Stimulated activated CD4-positive, alpha-beta T cell treated with anti-CD3 and anti-CD28 coated beads, Interleukin-12 subunit alpha, Interleukin-12 subunit beta, amount 100 ng/mL, for 24 hours (primary cell): ENCODE data around the gene REM1.

ENCODE experiments used
- DNase-seq, 2 experiments: peaks; one replicate each; pipeline ENCODE4 v3.0.0-alpha.2; 2020; ENCODE audit warnings: low read depth in 2 of 2

Gene REM1

DNA sequence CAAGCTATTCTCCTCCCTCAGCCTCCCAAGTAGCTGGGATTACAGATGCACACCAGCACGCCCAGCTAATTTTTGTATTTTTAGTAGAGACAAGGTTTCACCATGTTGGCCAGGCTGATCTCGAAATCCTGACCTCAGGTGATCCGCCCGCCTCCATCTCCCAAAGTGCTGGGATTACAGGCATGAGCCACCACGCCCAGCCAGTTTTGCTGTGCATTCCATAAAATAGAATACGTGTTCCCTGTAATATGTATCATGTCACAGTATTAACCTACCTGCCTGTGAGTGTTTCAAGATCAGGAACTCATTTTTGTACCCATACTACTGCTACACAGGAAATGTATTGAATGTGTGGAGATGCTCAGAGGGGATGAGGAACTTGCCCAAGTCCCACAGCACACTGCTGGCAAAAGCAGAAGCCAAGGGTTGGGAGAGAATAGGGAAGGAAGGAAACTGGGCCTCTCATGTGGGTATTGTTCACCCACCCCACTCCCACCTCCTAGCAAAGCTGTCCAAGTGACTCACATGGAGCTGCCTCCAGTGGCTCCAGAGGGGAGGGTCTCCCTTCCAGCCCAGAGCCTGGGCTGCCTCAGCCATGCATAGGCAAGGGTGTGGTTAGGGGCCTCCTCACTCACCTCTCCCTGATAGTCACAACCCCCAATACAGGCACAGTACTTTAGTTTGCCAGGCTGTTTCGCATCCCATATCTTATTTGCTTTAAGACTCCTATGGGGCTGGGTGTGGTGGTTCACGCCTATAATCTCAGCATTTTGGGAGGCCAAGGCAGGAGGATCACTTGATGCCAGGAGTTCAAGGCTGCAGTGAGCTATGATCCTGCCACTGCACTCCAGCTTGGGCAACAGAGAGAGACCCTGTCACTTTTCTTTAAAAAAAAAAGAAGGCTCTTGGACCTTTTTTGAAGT is 48.5 kb downstream of the REM1 start:
- DNase-seq = no peak

DNA sequence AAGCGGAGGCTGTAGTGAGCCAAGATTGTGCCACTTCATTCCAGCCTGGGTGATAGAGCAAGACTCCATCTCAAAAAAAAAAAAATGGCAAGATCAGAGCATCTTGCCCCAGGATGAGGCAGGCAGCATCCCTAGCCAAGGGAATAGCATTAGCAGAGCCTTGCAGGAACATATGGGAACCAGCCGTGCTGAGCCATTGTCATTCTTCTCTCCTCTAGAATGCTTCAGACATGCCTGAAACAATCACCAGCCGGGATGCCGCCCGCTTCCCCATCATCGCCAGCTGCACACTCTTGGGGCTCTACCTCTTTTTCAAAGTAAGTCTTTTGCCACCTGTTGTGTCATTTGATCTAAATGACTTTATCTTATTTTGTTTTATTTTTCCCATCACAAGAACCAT is 52.2 kb downstream of the REM1 start:
- DNase-seq = no peak
